ENCODE data around the gene RBP3.

Gene RBP3

DNA sequence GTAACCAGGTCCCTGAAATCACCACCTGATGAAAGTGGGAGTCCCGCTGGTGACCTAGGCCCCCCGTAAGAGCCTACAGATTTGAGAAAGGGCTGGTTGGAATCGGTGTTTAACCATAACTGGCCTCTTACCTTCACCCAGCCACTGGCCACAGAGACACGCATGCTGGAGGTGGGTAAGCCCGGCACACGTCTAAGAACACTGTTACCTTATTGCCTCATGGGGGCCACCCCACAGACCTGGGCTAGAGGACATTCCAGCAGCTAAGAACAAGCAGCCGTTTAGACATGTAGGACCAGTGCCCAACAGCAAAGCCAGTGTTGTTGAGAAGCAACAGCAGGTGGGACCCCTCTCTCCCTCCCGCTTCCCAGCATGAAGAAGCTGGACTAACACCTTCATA lies 28.4 kb upstream of the RBP3 start:
- DNase-seq = no peak

GRCh38 chr10:47320812-47321211 lies 27.4 kb upstream of the RBP3 start:
- no peak for DNase-seq

DNA sequence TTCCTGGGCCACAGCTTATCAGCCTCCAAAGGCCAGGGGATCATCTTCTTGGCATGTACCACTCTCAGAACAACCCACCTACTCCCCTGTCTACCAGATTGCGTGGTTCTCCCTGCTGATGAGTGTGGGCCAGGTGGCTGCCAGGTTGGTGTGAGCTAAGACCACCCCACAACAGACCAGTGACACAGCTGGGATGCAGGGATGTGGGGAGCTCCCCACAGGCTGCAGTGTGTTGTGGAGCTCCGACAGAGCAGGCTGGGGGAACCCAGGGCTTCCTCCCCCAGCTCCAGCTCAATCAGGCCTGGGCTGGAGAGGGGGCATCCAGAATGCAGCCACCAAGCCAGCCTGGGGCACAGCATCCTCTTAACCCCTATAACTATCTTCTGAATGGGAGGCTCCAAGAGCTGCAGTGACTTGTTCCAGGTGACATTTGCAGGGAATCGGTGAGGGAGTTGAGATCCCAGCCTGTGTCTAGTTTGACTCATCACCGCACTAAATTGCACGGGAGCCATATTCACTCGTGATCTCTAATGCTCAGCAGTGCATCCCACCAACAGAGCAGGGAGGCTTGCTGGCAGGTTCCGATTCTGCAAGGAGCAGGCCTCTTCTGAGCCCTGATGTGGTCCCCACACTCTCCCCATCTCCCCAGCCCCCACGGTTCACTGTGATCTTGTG lies 26.5 kb upstream of the RBP3 start:
- no peak for DNase-seq

DNA sequence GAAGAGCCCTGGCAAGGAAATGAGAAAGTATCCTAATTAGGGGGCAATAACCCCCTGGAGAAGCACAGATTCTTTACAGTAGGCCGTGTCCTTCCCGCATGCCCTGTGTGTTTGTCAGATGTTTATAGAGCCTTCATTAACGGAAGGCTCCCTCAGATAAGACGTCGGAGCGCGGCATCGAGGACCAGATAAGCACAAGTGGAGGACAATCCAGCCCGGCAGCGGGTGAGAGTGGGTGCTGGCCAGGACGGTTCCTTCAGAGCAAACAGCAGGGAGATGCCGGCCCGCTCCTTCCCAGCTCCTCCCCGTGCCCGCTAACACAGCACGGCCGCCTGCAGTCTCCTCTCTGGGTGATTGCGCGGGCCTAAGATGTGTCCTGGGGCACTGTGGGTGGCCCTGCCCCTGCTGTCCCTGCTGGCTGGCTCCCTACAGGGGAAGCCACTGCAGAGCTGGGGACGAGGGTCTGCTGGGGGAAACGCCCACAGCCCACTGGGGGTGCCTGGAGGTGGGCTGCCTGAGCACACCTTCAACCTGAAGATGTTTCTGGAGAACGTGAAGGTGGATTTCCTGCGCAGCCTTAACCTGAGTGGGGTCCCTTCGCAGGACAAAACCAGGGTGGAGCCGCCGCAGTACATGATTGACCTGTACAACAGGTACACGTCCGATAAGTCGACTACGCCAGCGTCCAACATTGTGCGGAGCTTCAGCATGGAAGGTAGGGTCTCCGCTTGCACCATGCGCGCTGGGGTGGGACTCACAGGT lies 25.7 kb upstream of the RBP3 start, which contains the start of gene GDF2:
Gene GDF2 (plus strand): TSS at position 155 of the 762 bp plus-strand sequence. CDS start 215 bp downstream, at position 370.
- DNase-seq = no peak

DNA sequence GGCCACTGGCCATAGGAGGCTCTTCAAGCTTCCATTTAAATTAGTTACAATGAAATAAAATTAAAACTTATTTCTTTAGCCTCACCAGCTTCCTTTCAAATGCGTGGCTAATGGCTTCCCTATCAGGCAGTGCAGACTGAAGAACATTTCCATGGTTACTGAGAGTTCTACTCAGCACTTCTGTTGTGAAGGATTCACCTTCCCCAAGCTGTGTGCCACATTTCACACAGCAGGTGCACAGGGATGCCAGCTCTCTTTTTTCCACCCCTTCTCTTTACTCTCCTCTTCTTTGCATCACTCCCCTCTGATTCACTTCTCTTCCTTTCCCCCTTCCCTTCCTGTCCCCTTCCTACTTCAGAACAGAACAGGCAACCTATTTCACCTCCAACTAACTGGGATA lies 25.1 kb upstream of the RBP3 start:
- no peak for DNase-seq

- no peak for DNase-seq
Measured at GRCh38 chr10:47323636-47324296, 24.4 kb upstream of the RBP3 start.

DNA sequence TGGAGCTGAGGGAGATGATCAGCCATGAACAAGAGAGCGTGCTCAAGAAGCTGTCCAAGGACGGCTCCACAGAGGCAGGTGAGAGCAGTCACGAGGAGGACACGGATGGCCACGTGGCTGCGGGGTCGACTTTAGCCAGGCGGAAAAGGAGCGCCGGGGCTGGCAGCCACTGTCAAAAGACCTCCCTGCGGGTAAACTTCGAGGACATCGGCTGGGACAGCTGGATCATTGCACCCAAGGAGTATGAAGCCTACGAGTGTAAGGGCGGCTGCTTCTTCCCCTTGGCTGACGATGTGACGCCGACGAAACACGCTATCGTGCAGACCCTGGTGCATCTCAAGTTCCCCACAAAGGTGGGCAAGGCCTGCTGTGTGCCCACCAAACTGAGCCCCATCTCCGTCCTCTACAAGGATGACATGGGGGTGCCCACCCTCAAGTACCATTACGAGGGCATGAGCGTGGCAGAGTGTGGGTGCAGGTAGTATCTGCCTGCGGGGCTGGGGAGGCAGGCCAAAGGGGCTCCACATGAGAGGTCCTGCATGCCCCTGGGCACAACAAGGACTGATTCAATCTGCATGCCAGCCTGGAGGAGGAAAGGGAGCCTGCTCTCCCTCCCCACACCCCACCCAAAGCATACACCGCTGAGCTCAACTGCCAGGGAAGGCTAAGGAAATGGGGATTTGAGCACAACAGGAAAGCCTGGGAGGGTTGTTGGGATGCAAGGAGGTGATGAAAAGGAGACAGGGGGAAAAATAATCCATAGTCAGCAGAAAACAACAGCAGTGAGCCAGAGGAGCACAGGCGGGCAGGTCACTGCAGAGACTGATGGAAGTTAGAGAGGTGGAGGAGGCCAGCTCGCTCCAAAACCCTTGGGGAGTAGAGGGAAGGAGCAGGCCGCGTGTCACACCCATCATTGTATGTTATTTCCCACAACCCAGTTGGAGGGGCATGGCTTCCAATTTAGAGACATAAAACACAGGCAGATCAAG lies 22.6 kb upstream of the RBP3 start:
- no peak for DNase-seq

DNA sequence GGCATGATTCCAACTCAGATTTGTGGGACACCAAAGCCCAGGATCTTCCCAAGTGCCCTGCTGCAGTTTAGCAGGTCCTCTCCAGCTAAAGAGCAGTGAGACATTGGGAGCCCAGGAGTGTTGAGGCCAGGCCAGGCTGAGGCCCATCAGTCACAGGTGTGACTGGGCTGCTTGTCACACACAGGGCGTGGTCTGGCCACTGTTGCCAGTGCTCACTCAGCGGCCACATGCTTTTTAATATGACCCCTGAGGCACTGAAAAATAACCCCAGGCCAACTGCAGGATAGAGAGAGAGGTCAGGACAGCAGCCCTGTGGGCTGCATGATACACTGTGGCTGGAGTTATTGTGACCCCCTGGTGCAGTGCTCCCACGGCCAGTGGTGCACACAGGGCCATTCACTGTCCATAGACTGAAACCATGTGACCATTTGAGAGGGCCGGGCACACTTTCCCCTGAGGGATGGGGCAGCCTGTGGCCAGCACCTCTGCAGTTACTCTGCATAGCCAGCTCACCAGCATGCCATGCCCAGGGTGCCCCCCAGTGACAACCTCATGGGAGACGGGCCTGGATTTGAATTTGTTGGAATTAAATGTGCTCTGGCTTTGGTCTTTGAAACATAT lies 21.7 kb upstream of the RBP3 start:
- no peak for DNase-seq

DNA sequence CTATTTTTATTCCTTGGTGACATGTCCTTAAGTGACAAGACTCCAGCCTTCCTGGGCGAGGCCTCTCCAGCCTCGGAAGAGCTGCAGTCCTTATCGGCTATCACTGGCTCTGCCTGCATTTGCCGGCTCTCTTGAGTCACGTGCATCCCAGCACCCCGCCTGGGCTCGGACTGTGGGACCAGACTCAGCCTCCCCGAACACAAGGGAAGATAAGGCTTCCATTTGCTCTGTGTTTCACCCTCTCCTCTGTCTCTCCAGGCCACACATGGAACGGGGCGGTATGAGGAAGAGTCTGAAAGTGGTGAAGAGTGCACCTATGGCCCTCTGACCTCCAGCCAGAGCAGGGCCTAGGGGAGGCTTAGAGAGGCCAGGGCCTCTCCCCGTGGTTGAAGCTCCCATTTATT lies 21.2 kb upstream of the RBP3 start:
- DNase-seq = no peak

- no peak for DNase-seq
Measured at GRCh38 chr10:47329855-47330254, 18.3 kb upstream of the RBP3 start.

GRCh38 chr10:47330366-47330765 lies 17.8 kb upstream of the RBP3 start:
- no peak for DNase-seq

DNA sequence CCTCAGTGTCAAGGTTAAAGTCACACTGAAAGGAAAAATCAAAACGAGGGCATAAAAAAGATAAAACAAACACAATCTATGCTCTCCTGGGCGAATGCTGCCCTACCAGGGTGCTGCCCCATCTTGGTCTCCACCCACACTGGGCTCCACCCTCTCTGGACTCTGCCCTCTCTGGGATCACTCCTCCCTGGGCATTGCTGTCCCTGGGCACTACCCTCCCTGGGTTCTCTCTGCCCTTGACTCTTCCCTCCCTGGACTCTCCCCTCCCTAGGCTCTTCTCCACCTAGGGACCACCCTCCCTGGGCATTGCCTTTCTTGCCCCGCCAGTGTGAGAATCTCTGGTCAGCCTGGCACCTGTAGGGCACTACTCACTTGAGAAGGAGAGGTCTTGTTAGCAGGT lies 17.4 kb upstream of the RBP3 start:
- no peak for DNase-seq

- no peak for DNase-seq
Measured at GRCh38 chr10:47331491-47331890, 16.7 kb upstream of the RBP3 start.

DNA sequence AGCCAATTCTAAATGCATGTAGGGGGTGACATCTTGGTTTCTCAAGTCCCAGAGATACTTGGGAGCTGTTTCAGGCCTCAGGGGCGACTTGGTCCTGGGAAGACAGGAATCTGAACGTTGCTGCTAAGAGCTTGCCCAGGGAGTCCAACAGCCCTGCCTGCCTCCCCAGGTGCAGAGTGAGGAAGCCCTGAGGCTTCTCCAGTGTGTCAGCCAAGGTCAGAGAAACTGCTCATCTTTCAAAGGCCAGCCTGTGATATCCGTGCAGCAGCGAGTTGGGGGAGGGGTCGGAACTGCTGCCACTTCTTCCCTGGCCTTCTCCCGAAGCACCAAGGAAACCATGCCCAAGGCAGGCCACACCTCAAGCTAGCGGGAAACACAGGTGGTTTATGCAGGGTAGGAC lies 16.2 kb upstream of the RBP3 start:
- no peak for DNase-seq

- DNase-seq = no peak
Measured at GRCh38 chr10:47332371-47332770, 15.8 kb upstream of the RBP3 start.

DNA sequence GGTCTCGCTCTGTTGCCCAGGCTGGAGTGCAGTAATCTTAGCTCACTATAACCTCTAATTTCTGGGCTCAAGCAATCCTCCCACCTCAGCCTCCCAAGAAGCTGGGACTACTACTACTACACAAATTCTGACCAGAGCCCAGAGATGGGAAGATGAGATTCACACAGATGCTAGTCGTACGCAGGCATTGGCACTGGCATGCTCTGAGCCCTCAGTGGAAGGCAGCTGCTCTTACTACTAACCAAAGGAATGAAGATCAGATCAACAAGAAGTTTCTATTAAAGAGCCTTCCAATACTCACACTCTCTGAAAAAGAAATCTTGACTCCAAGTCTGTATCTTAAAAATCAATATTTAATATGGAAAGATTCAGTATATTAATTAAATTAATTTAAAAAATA lies 15.2 kb upstream of the RBP3 start:
- no peak for DNase-seq

- DNase-seq = no peak
Measured at GRCh38 chr10:47333532-47333931, 14.6 kb upstream of the RBP3 start.

DNA sequence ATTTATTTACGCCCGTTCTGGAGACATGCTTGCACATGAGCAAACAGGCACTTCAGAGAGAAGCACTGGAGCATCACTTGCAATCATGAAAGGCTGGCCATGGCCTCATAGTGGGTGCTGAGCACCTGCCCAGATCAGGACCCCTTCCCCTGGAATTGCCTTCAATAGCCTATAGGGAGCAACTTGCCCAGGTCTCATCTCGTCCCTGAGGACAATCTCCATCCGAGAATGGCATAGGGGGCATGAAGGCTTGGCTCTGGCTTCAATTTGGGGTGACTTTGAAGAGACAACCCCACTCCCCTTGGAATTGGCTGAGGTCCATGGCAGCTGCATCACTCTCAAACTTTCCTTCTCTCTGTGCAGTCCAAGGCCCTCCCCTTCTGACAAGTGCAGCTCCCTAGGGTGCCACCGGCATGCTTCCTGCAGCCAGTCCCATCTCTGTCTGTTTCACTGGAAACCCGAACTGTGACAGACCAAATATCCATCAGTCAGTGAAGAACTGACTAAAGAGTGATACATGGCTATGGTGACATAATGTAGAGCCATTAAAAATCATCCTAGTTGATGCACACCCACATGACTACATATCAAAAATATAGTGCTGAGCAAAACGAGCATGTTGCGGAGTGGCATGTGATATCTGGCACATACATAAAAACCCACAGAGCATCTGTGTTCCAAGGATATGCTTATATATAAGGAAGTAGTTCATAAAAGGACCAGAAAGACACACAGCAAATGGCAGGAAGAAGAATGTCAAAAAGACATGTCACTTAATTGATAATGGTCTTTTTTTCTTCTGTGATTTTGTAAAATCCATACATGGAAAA lies 13.5 kb upstream of the RBP3 start:
- DNase-seq = no peak

- DNase-seq = no peak
Measured at GRCh38 chr10:47335906-47336305, 12.3 kb upstream of the RBP3 start.

GRCh38 chr10:47336387-47337134 lies 11.6 kb upstream of the RBP3 start:
- no peak for DNase-seq

- no peak for DNase-seq
Measured at GRCh38 chr10:47337310-47337709, 10.9 kb upstream of the RBP3 start.

Measured in CD4-positive, alpha-beta T cell treated with Interleukin-15 for 1 hour (primary cell).